Activated naive CD4-positive, alpha-beta T cell treated with anti-CD3 and anti-CD28 coated beads for 36 hours (primary cell): ENCODE measurements around the gene SLC9A9. TPM values are rescaled to one million over a fixed set of nuclear protein-coding genes. Genes with fewer than 3 reads are reported as not detected.

Experiments used
- CTCF ChIA-PET: fragments of 350-600 bp; sonication (Branson Sonifier 250); formaldehyde crosslinking; loops from one replicate; lab custom pipeline; 2021; ENCODE audit warnings: antibody characterized with exemption; lab: Charles Lee
- DNase-seq: peaks from one replicate; pipeline ENCODE4 v3.0.0-alpha.2; 2020
- H3K27ac Mint-ChIP-seq: one replicate; pipeline ENCODE4 v1.8.0; 2021; ENCODE audit warnings: mild to moderate bottlenecking, mixed read lengths
- H3K27me3 Mint-ChIP-seq: one replicate; pipeline ENCODE4 v1.8.0; 2021; ENCODE audit warnings: low read depth, mixed read lengths
- H3K36me3 Mint-ChIP-seq: one replicate; pipeline ENCODE4 v1.8.0; 2021; ENCODE audit warnings: low read depth, mixed read lengths
- H3K4me1 Mint-ChIP-seq: one replicate; pipeline ENCODE4 v1.8.0; 2021; ENCODE audit warnings: low read depth, mixed read lengths
- H3K4me3 Mint-ChIP-seq: one replicate; pipeline ENCODE4 v1.8.0; 2021; ENCODE audit warnings: mild to moderate bottlenecking, moderate library complexity, mixed read lengths
- H3K9me3 Mint-ChIP-seq: one replicate; pipeline ENCODE4 v1.8.0; 2021; ENCODE audit warnings: mixed read lengths
- intact Hi-C: fragments of 100-400 bp; cut with micrococcal nuclease; formaldehyde crosslinking; loops from one replicate; pipeline ENCODE4 v1.15.1; 2023
- total RNA-seq, 2 experiments: library from RNA; stranded (reverse); gene quantifications; one replicate each; pipeline ENCODE4 v1.2.3, GENCODE V29; 2021

Gene SLC9A9
- total RNA-seq, 2 experiments from 2014 or later, result 0.33 to 0.49 TPM

- Mint-ChIP-seq H3K27me3 (no peaks in the 10 kb centered on the region), H3K27ac (no peak overlapping the region), H3K4me1 (peaks cover 20% of the 10 kb centered on the region), H3K4me3 (no peak overlapping the region), H3K36me3 (no peaks in the 10 kb centered on the region), H3K9me3 (no peaks in the 10 kb centered on the region)
- CTCF ChIA-PET, result interaction anchor here (0.7 to 2.8 kb wide), 2 partner anchors 87 to 96 kb away, joined by 3 to 9 read pairs; no protein-coding TSS in a partner anchor
- intact Hi-C loops, result loop anchor here (5.0 kb wide), 1 partner anchor 455 kb away; no protein-coding TSS in a partner anchor
- no peak for DNase-seq
Observed at GRCh38 chr3:143217283-143217682, 631.0 kb downstream of the SLC9A9 start.

- no peak for DNase-seq
- Mint-ChIP-seq H3K4me1 (peaks cover 20% of the 10 kb centered on the region), H3K4me3 (peak overlapping the region; percentile 43), H3K27ac (peak overlapping the region; percentile 25), H3K27me3 (no peaks in the 10 kb centered on the region), H3K36me3 (no peaks in the 10 kb centered on the region), H3K9me3 (no peaks in the 10 kb centered on the region)
- CTCF ChIA-PET, result interaction anchor here (0.7 to 2.8 kb wide), 3 partner anchors 87 to 173 kb away, joined by 3 to 9 read pairs (median 3); no protein-coding TSS in a partner anchor
- intact Hi-C loops, result loop anchor here (5.0 kb wide), 1 partner anchor 456 kb away; no protein-coding TSS in a partner anchor
Observed at GRCh38 chr3:143216709-143217182, 631.5 kb downstream of the SLC9A9 start.

Other genes starting within 250 kb of the SLC9A9 start
- 1 to 10 TPM; 5.6 to 6.3 TPM for gene DIPK2A, start 123.4 kb upstream of the SLC9A9 start, total RNA-seq